Measurements from ENCODE around the gene MRPS7. TPM values are rescaled to one million over a fixed set of nuclear protein-coding genes. Genes with fewer than 3 reads are reported as not detected.

MRPS7 gene
- polyA plus RNA-seq, 1 donor from 2014 or later = 63.3 TPM

DNA sequence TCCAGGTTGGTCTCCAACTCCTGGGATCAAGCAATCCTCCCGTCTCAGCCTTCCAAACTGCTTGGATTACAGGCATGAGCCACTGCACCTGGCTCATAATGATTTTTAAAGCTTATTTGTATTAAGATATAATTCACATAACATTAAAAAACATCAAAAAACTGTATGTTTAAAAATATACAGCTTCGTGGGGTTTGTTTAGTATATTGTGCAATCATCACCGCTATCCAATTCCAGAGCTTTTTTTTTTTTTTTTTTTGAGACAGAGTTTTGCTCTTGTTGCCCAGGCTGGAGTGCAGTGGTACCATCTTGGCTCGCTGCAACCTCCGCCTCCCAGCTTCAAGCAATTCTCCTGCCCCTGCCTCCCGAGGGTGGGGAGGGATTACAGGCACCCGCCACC is 38.6 kb downstream of the MRPS7 start:
- H2AFZ ChIP-seq (ENCODE audit: low read depth, low read length) = no peak overlapping the region
- H3F3A ChIP-seq (ENCODE audit: insufficient read depth, low read length, poor library complexity, severe bottlenecking) = no peaks in the 10 kb centered on the region
- H3K27me3 ChIP-seq (ENCODE audit: insufficient read depth, low read depth, low read length) = no peaks in the 10 kb centered on the region
- no peak overlapping the region for H3K9ac ChIP-seq (ENCODE audit: low read length)
- no peaks in the 10 kb centered on the region for H3K9me2 ChIP-seq (ENCODE audit: insufficient read depth, low read length)
- no peak overlapping the region for H3K4me2 ChIP-seq (ENCODE audit: low read length)
- H3K9me3 ChIP-seq (ENCODE audit: low read length) = no peaks in the 10 kb centered on the region
- no peak overlapping the region for H3K4me3 ChIP-seq (ENCODE audit: low read length)
- no peaks in the 10 kb centered on the region for H3K79me2 ChIP-seq (replicated peaks; ENCODE audit: insufficient read depth, low read length)
- H4K20me1 ChIP-seq (ENCODE audit: insufficient read depth) = no peaks in the 10 kb centered on the region
- H3K36me3 ChIP-seq (ENCODE audit: insufficient read depth, low read length) = no peaks in the 10 kb centered on the region
- TF ChIP-seq POLR2AphosphoS5 (IDR thresholded peaks at IDR 0.05) (no peak), MXI1 (conservative IDR thresholded peaks at IDR 0.05; ENCODE audit: poor library complexity, severe bottlenecking) (no peak), TAF1 (IDR thresholded peaks at IDR 0.05; ENCODE audit: low read depth) (no peak), RAD21 (conservative IDR thresholded peaks at IDR 0.05) (no peak), EP300 (conservative IDR thresholded peaks at IDR 0.05; ENCODE audit: poor library complexity, severe bottlenecking) (no peak), EZH2 (IDR thresholded peaks at IDR 0.05; ENCODE audit: borderline replicate concordance, insufficient read depth, low read length, poor library complexity, severe bottlenecking) (no peak), SMC3 (conservative IDR thresholded peaks at IDR 0.05; ENCODE audit: poor library complexity) (no peak)
- TF ChIP-seq, protein P1, sequence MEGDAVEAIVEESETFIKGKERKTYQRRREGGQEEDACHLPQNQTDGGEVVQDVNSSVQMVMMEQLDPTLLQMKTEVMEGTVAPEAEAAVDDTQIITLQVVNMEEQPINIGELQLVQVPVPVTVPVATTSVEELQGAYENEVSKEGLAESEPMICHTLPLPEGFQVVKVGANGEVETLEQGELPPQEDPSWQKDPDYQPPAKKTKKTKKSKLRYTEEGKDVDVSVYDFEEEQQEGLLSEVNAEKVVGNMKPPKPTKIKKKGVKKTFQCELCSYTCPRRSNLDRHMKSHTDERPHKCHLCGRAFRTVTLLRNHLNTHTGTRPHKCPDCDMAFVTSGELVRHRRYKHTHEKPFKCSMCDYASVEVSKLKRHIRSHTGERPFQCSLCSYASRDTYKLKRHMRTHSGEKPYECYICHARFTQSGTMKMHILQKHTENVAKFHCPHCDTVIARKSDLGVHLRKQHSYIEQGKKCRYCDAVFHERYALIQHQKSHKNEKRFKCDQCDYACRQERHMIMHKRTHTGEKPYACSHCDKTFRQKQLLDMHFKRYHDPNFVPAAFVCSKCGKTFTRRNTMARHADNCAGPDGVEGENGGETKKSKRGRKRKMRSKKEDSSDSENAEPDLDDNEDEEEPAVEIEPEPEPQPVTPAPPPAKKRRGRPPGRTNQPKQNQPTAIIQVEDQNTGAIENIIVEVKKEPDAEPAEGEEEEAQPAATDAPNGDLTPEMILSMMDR (IDR thresholded peaks at IDR 0.05; ENCODE audit: poor library complexity, severe bottlenecking) = no peak
- TF ChIP-seq, protein P2, sequence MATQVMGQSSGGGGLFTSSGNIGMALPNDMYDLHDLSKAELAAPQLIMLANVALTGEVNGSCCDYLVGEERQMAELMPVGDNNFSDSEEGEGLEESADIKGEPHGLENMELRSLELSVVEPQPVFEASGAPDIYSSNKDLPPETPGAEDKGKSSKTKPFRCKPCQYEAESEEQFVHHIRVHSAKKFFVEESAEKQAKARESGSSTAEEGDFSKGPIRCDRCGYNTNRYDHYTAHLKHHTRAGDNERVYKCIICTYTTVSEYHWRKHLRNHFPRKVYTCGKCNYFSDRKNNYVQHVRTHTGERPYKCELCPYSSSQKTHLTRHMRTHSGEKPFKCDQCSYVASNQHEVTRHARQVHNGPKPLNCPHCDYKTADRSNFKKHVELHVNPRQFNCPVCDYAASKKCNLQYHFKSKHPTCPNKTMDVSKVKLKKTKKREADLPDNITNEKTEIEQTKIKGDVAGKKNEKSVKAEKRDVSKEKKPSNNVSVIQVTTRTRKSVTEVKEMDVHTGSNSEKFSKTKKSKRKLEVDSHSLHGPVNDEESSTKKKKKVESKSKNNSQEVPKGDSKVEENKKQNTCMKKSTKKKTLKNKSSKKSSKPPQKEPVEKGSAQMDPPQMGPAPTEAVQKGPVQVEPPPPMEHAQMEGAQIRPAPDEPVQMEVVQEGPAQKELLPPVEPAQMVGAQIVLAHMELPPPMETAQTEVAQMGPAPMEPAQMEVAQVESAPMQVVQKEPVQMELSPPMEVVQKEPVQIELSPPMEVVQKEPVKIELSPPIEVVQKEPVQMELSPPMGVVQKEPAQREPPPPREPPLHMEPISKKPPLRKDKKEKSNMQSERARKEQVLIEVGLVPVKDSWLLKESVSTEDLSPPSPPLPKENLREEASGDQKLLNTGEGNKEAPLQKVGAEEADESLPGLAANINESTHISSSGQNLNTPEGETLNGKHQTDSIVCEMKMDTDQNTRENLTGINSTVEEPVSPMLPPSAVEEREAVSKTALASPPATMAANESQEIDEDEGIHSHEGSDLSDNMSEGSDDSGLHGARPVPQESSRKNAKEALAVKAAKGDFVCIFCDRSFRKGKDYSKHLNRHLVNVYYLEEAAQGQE (IDR thresholded peaks at IDR 0.05; ENCODE audit: borderline replicate concordance) = no peak
- H3K27ac ChIP-seq (ENCODE audit: low read length) = no peak overlapping the region

DNA sequence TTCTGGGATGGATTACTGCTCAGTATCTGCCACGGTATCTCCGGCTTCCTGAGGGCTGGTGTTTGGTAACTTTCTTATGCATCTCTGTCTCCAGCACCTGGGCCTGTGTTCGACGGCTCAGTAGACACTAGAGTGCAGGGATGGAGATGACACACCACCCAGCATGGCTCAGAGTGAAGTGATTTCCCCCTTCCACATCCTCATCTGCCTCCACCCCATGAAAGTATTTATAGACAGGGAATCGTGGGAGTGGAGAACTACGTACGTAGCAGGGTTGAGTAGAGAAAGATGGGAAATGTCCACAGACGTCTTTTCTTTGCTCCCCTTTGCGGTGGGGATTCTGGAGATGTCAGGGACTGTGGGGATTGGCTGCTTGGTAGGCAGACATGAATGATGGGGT is 39.4 kb downstream of the MRPS7 start:
- H3K9ac ChIP-seq (ENCODE audit: low read length) = no peak overlapping the region
- no peaks in the 10 kb centered on the region for H3K9me3 ChIP-seq (ENCODE audit: low read length)
- H3K36me3 ChIP-seq (ENCODE audit: insufficient read depth, low read length) = no peaks in the 10 kb centered on the region
- no peak overlapping the region for H3K27ac ChIP-seq (ENCODE audit: low read length)
- no peaks in the 10 kb centered on the region for H3K27me3 ChIP-seq (ENCODE audit: insufficient read depth, low read depth, low read length)
- H3K79me2 ChIP-seq (replicated peaks; ENCODE audit: insufficient read depth, low read length) = no peaks in the 10 kb centered on the region
- H2AFZ ChIP-seq (ENCODE audit: low read depth, low read length) = no peak overlapping the region
- no peaks in the 10 kb centered on the region for H3F3A ChIP-seq (ENCODE audit: insufficient read depth, low read length, poor library complexity, severe bottlenecking)
- no peaks in the 10 kb centered on the region for H3K9me2 ChIP-seq (ENCODE audit: insufficient read depth, low read length)
- H3K4me3 ChIP-seq (ENCODE audit: low read length) = no peak overlapping the region
- H3K4me2 ChIP-seq (ENCODE audit: low read length) = no peak overlapping the region
- no peaks in the 10 kb centered on the region for H4K20me1 ChIP-seq (ENCODE audit: insufficient read depth)
- TF ChIP-seq POLR2AphosphoS5 (IDR thresholded peaks at IDR 0.05) (no peak), RAD21 (conservative IDR thresholded peaks at IDR 0.05) (no peak), TAF1 (IDR thresholded peaks at IDR 0.05; ENCODE audit: low read depth) (no peak)
- TF ChIP-seq, protein P2 (IDR thresholded peaks at IDR 0.05; ENCODE audit: borderline replicate concordance) = no peak
